Lower lobe of right lung (tissue), 2 donors: ENCODE results near the gene SLC25A26. TPM values are rescaled to one million over a fixed set of nuclear protein-coding genes. Genes with fewer than 3 reads are reported as not detected.

Experiments
- ATAC-seq, 2 donors: fragments of 200-7000 bp; cut with Tn5 transposase; one replicate each; pipeline ENCODE4 v1.9.1; 2020 to 2022; ENCODE audit warnings: mild to moderate bottlenecking in 2 of 2, moderate library complexity in 2 of 2
- DNase-seq: peaks from one replicate; pipeline ENCODE4 v3.0.0-alpha.2; 2020
- H3K27ac ChIP-seq: fragments of 200-600 bp; one replicate; pipeline ENCODE4 v1.8.0; 2022
- H3K27me3 ChIP-seq: fragments of 200-600 bp; one replicate; pipeline ENCODE4 v1.8.0; 2022; ENCODE audit warnings: low read depth
- H3K36me3 ChIP-seq: fragments of 200-600 bp; one replicate; pipeline ENCODE4 v1.8.0; 2022; ENCODE audit warnings: mild to moderate bottlenecking
- H3K4me1 ChIP-seq: fragments of 200-600 bp; one replicate; pipeline ENCODE4 v1.8.0; 2022
- H3K4me3 ChIP-seq: fragments of 200-600 bp; one replicate; pipeline ENCODE4 v1.8.0; 2022; ENCODE audit warnings: mild to moderate bottlenecking
- H3K9me3 ChIP-seq: fragments of 200-600 bp; one replicate; pipeline ENCODE4 v1.8.0; 2022
- CTCF ChIP-seq: fragments of 200-600 bp; IDR thresholded peaks from one replicate; pipeline ENCODE4 v1.8.0; 2022; ENCODE audit warnings: antibody characterized with exemption, mild to moderate bottlenecking
- intact Hi-C: fragments of 100-400 bp; cut with DNase I; formaldehyde crosslinking; loops from one replicate; pipeline ENCODE4 v1.11.0; 2022
- total RNA-seq: library from RNA; stranded (reverse); fragmentation: NEBNext Ultra II Directional; extraction: Animal tissue kit (Norgen Biotek cat#: 25700); gene quantifications from one replicate; pipeline ENCODE4 v1.2.1, GENCODE V29; 2021
- donor health status: DM: no; HTN: yes; CAD: no; lungs with severe emphysema.

SLC25A26 gene
- total RNA-seq, 1 donor from 2014 or later = 18.8 TPM

DNA sequence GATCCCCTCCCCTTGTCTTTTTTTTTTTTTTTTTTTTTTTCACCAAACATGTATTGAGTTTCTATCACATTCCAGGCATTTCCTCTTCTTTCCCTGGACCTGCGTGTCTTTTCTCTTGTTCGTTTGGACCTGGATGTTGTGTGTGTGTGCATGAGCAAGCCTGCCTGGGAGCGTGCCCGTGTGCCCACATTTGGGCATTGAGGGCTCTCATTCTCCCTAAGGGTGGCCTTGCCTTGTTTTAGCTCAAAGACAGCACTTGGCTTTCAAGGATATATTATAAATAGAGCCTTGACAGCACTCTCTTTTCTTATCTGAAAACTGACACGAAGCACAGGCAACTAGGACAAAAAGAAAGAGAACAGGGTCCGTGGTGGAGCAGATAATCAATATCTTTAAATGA, 39.0 kb upstream of the SLC25A26 start:
- ATAC-seq (no peak), DNase-seq (no peak)
- no peaks in the 10 kb centered on the region for H3K4me1 ChIP-seq
- no peak overlapping the region for H3K27ac ChIP-seq
- no peaks in the 10 kb centered on the region for H3K36me3 ChIP-seq
- no peaks in the 10 kb centered on the region for H3K9me3 ChIP-seq
- intact Hi-C loops = no loop called here
- TF ChIP-seq CTCF = no peak
- H3K27me3 ChIP-seq = no peaks in the 10 kb centered on the region
- no peak overlapping the region for H3K4me3 ChIP-seq

- Histone ChIP-seq H3K4me1 (no peaks in the 10 kb centered on the region), H3K36me3 (no peaks in the 10 kb centered on the region), H3K9me3 (no peaks in the 10 kb centered on the region), H3K4me3 (no peak overlapping the region), H3K27ac (no peak overlapping the region), H3K27me3 (no peaks in the 10 kb centered on the region)
- ATAC-seq (no peak), DNase-seq (no peak)
- no peak for TF ChIP-seq CTCF
- intact Hi-C loops = no loop called here
Observed at GRCh38 chr3:66182246-66182645, 38.6 kb upstream of the SLC25A26 start.

- no peak overlapping the region for H3K27ac ChIP-seq
- intact Hi-C loops = no loop called here
Observed at GRCh38 chr3:66186545-66186944, 34.3 kb upstream of the SLC25A26 start.

DNA sequence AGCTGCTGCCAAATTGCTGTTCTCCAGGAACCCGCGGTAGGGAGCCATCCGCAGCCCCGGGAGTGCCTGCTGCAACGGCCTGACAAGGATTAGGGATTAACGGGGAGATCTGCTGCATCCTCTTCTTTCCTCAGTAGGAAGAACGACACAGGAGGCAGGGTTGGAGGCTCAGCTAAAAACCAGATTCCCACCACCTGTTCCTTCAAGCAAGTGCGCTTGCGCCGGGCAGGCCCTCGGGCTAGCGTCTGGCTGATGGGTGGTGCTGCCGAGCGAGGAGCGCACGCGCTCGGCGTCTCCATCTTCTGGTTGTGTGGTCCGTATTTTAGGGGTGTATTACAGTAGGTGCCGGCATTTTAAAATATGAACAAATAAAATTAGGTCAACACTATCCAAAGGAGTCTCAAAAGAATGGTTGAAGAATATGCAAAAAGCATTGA, 25.4 kb upstream of the SLC25A26 start:
- Histone ChIP-seq H3K36me3 (no peaks in the 10 kb centered on the region), H3K27ac (no peak overlapping the region), H3K4me1 (no peaks in the 10 kb centered on the region), H3K27me3 (peaks cover 6% of the 10 kb centered on the region), H3K9me3 (no peaks in the 10 kb centered on the region), H3K4me3 (peak overlapping the region; percentile 16)
- DNase-seq (peak; percentile 57), ATAC-seq (peak; percentile 59 to 60)
- intact Hi-C loops = no loop called here
- no peak for TF ChIP-seq CTCF

More at GRCh38 chr3:66186545-66186944, 34.3 kb upstream of the SLC25A26 start:
- Histone ChIP-seq H3K4me3 (no peak overlapping the region), H3K36me3 (no peaks in the 10 kb centered on the region), H3K9me3 (no peaks in the 10 kb centered on the region), H3K4me1 (no peaks in the 10 kb centered on the region), H3K27me3 (no peaks in the 10 kb centered on the region)
- DNase-seq = no peak
- TF ChIP-seq CTCF = no peak
- ATAC-seq = no peak

- DNase-seq (no peak), ATAC-seq (no peak)
- Histone ChIP-seq H3K9me3 (no peaks in the 10 kb centered on the region), H3K27me3 (peaks cover 6% of the 10 kb centered on the region), H3K27ac (no peak overlapping the region), H3K4me1 (no peaks in the 10 kb centered on the region), H3K36me3 (no peaks in the 10 kb centered on the region), H3K4me3 (no peak overlapping the region)
- TF ChIP-seq CTCF = peak; percentile 15
- intact Hi-C loops = no loop called here
Observed at GRCh38 chr3:66196633-66197032, 24.2 kb upstream of the SLC25A26 start.
